GM10847 (cell line): Measurements from ENCODE around the gene MAN2A2.

Experiments used
- POLR2A ChIP-seq: IDR thresholded peaks from 2 replicates; pipeline ENCODE4 v1.6.1; 2011; ENCODE audit not compliant: insufficient read length; ENCODE audit errors: extremely low read depth

The MAN2A2 gene

DNA sequence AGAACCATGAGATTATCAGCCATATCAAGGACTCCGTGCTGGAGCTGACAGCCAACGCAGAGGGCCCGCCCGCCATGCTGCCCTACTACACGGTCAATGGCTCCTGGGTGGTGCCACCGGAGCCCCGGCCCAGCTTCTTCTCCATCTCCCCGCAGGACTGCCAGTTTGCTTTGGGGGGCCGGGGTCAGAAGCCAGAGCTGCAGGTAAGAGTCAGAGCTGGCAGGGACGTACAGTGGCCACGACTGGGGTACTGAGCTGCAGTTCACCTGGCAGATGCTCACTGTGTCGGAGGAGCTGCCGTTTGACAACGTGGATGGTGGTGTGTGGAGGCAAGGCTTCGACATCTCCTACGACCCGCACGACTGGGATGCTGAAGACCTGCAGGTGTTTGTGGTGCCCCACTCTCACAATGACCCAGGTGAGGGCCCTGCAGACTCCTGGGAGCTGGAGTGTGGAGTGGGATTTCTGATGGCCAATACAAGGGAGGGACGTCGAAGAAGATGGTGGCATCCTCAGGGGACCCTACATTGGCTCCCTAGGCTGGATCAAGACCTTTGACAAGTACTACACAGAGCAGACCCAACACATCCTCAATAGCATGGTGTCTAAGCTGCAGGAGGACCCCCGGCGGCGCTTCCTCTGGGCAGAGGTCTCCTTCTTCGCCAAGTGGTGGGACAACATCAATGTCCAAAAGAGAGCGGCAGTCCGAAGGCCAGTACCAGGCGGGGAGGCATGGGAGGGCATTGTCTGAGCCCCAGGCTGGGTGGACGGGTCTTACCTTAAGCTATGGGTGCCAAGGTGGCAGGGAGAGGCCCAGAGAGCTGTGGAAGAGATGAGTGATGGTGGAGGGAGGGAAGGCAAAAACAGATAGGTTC, 2.4 kb downstream of the MAN2A2 start:
- TF ChIP-seq POLR2A = no peak

- TF ChIP-seq POLR2A = no peak
These were observed 3.2 kb downstream of the MAN2A2 start for GRCh38 chr15:90906181-90906849.

DNA sequence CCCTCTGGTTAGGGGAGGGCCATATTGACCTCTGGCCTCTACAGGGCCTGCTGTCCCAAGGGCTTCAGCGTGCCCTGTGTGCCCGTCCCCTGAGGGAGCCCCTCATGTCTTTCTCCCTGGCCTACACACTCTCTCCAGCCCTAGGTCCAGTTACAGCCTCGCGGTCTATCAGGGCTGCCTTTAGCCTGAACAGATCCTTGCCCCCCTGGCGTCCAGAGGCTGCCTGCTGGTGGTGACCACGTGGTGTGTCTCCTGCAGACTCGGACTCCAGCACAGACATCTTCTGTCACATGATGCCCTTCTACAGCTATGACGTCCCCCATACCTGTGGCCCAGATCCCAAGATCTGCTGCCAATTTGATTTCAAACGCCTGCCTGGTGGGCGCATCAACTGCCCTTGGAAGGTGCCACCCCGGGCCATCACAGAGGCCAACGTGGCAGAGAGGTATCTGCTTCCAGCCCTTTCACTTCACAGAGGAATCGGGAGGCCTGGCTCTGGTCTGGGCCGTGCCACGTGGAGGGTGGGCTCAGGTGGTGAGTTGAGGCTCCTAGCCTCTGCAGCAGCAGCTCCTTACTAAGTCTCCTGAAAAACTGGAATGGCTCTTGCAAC, 4.1 kb downstream of the MAN2A2 start:
- no peak for TF ChIP-seq POLR2A

DNA sequence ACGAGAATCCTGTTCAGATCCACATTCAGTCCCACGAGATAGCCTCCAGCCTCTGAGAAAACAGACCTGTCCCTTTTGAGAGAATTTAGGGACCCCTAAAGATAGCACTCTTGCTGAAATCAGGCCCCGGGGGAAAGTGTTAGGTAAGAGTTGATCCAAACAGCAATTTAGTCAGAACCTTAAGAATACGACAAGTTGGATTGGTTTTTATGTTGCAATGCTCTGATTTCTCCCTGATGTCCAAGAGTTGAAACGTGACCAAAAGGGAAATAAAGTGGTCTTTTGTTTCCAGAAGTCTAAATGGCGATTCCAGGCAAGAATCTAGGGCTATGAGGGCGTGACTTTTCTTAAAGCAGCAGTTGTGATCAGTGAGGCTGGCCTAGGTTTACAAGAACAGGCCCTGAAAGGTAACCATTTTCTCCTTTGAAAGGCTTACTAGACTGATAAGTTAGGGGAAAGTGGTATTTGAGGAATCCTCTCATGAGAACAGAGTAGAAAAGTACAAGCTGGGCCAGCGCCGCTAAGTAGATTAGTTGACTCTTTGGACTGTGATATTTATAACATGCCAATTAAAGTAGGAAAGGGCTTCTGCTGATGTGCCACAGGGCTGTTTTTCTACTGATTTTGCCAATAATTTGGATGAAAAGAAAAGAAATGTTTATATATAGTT, 4.9 kb downstream of the MAN2A2 start:
- TF ChIP-seq POLR2A = no peak

DNA sequence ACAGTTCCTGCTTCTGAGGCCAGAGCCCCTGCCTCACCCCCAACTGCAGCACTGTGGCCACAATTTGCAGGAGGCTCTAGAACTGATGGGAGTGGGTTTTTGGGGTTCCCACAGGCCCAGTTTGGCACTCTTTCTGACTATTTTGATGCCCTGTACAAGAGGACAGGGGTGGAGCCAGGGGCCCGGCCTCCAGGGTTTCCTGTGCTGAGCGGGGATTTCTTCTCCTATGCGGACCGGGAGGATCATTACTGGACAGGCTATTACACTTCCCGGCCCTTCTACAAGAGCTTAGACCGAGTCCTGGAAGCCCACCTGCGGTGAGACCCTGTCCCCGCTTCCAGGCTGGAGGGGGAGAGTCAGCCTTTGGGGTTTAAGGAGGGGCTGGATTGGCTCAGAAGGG, 6.9 kb downstream of the MAN2A2 start:
- TF ChIP-seq POLR2A = no peak

DNA sequence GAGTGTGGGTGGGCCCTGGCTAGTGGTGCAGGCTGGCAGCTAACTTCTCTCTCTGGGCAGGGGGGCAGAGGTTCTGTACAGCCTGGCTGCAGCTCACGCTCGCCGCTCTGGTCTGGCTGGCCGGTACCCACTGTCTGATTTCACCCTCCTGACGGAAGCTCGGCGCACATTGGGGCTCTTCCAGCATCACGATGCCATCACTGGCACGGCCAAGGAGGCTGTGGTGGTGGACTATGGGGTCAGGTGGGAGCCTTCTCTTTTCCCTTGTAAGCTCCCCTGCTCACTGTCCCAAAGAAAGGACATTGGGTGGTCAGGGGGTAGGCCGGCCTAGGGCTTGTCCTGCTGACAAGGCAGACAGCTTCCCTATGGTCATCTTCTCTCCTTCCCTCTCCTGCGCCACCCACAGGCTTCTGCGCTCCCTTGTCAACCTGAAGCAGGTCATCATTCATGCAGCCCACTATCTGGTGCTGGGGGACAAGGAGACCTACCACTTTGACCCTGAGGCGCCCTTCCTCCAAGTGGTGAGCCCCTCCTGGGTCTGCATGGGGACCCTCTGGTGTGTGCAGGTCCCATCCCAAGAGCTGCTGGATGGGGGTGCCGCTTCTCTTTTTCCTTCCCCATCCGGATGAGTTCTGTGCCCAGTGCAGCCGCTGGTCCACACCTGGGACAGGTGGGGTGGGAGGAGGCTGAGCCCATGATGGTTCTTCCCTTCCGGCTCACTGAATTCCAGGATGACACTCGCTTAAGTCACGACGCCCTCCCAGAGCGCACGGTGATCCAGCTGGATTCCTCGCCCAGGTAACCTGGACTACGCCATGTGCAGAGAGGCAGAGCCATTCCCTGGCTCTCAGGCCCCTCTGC, 7.6 kb downstream of the MAN2A2 start:
- no peak for TF ChIP-seq POLR2A

DNA sequence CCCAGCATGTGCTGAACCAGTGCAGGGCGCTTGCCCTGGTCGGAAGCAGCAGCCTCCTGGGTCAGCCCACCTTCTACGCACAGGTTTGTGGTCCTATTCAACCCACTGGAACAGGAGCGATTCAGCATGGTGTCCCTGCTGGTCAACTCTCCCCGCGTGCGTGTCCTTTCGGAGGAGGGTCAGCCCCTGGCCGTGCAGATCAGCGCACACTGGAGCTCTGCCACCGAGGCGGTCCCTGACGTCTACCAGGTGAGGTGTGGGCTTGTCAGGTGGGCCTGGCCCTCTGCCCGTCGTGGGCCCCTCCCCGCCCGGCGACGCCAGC, 8.2 kb downstream of the MAN2A2 start:
- no peak for TF ChIP-seq POLR2A

DNA sequence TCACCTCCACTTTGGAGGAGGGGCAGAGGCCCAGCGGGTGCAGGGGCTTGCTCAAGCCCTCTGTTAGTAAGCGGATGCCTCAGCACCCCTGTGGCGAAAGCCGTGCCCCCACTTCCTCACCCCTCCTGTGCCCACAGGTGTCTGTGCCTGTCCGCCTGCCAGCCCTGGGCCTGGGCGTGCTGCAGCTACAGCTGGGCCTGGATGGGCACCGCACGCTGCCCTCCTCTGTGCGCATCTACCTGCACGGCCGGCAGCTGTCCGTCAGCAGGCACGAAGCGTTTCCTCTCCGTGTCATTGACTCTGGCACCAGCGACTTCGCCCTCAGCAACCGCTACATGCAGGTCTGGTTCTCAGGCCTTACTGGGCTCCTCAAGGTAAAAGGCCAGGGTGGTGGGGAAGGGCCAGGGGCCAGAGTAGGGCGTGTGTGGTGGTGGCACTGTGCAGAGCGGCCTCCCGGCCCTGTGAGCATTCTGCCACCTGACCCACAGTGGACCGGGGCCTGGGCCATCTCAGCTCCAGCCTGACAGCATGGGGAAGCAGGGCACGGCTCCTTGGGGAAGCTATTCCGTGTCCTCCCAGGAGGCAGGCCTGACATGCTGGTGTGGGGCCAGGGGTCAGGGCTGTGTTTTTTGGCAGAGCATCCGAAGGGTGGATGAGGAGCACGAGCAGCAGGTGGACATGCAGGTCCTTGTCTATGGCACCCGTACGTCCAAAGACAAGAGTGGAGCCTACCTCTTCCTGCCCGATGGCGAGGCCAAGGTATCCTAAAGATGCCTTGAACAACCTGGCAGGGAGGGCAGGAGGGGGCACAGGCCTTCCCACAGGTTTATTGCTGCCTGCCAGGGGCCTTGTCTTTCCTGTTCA, 9.0 kb downstream of the MAN2A2 start:
- TF ChIP-seq POLR2A = no peak

DNA sequence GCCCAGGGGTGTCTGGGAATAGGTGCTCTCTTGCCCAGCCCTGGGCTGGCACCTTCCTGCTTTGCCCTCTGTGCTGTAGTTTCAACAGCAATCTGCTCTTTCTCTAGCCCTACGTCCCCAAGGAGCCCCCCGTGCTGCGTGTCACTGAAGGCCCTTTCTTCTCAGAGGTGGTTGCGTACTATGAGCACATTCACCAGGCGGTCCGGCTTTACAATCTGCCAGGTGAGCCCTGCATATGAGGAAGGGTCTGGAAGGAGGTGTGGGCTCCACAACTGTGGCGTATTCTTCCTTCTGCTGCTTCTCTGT, 9.6 kb downstream of the MAN2A2 start:
- TF ChIP-seq POLR2A = no peak

DNA sequence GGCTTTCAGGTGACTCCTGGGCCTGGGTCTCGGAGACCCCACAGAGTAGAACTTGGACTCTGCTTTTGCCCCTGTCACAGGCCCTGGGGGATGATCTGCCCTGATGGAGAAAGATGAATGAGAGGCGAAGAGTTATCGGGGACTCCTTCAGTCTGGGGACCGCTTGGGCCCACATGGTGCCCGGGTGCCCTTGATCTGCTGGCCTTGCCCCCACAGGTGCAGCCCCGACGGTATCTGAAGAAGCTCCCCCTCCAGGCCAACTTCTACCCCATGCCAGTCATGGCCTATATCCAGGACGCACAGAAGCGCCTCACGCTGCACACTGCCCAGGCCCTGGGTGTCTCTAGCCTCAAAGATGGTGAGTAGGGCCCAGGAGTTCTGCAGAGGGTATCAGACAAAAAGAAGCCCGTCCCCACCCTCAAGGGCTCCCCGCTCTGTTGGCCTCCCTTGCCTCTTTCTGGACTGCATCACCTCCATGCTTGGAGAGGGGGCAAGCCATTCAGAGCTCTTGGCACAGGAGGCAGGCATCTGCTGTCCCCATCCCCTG, 10.4 kb downstream of the MAN2A2 start:
- TF ChIP-seq POLR2A = no peak

- no peak for TF ChIP-seq POLR2A
These were observed 11.4 kb downstream of the MAN2A2 start for GRCh38 chr15:90914305-90915080.

GRCh38 chr15:90915216-90915807, 12.2 kb downstream of the MAN2A2 start:
- TF ChIP-seq POLR2A = no peak
